Endothelial cell (in vitro differentiated cells): ENCODE data around the gene SLC22A23. TPM values are rescaled to one million over a fixed set of nuclear protein-coding genes. Genes with fewer than 3 reads are reported as not detected.
"Not testable (repeated sequence)": the region's sequence is repeated elsewhere in the genome, so short reads cannot be mapped to it uniquely, and the experiment has no call there.

ENCODE experiments used
- DNase-seq: peaks from one replicate; pipeline ENCODE4 v3.0.0; 2021; ENCODE audit warnings: low spot score
- H3K27ac Mint-ChIP-seq: one replicate; pipeline ENCODE4 v1.8.0; 2021; ENCODE audit warnings: mixed read lengths, inconsistent platforms; ENCODE audit not compliant: unreplicated experiment
- H3K27me3 Mint-ChIP-seq: one replicate; pipeline ENCODE4 v1.8.0; 2021; ENCODE audit warnings: mild to moderate bottlenecking, moderate library complexity, mixed read lengths, inconsistent platforms; ENCODE audit not compliant: unreplicated experiment
- H3K36me3 Mint-ChIP-seq: one replicate; pipeline ENCODE4 v1.8.0; 2021; ENCODE audit warnings: mild to moderate bottlenecking, low read depth, mixed read lengths, inconsistent platforms; ENCODE audit not compliant: unreplicated experiment
- H3K4me1 Mint-ChIP-seq: one replicate; pipeline ENCODE4 v1.8.0; 2021; ENCODE audit warnings: mild to moderate bottlenecking, mixed read lengths, inconsistent platforms; ENCODE audit not compliant: unreplicated experiment
- H3K4me3 Mint-ChIP-seq: one replicate; pipeline ENCODE4 v1.8.0; 2021; ENCODE audit warnings: mild to moderate bottlenecking, mixed read lengths, inconsistent platforms; ENCODE audit not compliant: unreplicated experiment
- H3K9me3 Mint-ChIP-seq: one replicate; pipeline ENCODE4 v1.8.0; 2021; ENCODE audit warnings: mixed read lengths, inconsistent platforms; ENCODE audit not compliant: unreplicated experiment
- total RNA-seq: library from RNA; stranded (reverse); fragmentation: NEBNext Ultra II Directional; extraction: Animal tissue kit (Norgen Biotek cat#: 25700); gene quantifications from one replicate; pipeline ENCODE4 v1.2.1, GENCODE V29; 2021; ENCODE audit not compliant: unreplicated experiment
- TF ChIP-seq, protein P1 (sequence below): fragments of 200-600 bp; sonication (generic); IDR thresholded peaks from one replicate; pipeline ENCODE4 v1.5.0; 2021; ENCODE audit warnings: antibody characterized with exemption; ENCODE audit not compliant: unreplicated experiment

Gene SLC22A23
- total RNA-seq, 1 donor from 2014 or later = 72.7 TPM

DNA sequence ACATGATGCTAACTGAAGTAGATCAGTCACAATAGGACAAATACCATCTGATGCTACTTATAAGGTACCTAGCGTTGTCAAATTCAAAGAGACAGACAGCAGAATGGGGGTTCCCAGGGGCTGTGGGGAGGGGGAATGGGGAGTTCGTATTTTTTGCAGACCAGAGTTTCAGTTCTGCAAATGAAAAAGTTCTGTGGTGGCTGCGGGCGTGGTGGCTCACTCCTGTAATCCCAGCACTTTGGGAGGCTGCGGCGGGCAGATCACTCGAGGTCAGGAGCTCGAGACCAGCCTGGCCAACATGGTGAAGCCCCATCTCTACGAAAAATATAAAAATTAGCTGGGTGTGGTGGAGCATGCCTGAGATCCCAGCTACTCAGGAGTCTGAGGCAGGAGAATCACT is 68.1 kb downstream of the SLC22A23 start:
- no peak overlapping the region for H3K4me3 Mint-ChIP-seq
- H3K27ac Mint-ChIP-seq = no peak overlapping the region
- no peaks in the 10 kb centered on the region for H3K27me3 Mint-ChIP-seq
- H3K9me3 Mint-ChIP-seq = no peaks in the 10 kb centered on the region
- no peak for DNase-seq
- TF ChIP-seq, protein P1, sequence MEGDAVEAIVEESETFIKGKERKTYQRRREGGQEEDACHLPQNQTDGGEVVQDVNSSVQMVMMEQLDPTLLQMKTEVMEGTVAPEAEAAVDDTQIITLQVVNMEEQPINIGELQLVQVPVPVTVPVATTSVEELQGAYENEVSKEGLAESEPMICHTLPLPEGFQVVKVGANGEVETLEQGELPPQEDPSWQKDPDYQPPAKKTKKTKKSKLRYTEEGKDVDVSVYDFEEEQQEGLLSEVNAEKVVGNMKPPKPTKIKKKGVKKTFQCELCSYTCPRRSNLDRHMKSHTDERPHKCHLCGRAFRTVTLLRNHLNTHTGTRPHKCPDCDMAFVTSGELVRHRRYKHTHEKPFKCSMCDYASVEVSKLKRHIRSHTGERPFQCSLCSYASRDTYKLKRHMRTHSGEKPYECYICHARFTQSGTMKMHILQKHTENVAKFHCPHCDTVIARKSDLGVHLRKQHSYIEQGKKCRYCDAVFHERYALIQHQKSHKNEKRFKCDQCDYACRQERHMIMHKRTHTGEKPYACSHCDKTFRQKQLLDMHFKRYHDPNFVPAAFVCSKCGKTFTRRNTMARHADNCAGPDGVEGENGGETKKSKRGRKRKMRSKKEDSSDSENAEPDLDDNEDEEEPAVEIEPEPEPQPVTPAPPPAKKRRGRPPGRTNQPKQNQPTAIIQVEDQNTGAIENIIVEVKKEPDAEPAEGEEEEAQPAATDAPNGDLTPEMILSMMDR = no peak
- H3K4me1 Mint-ChIP-seq = no peaks in the 10 kb centered on the region
- peaks cover 13% of the 10 kb centered on the region for H3K36me3 Mint-ChIP-seq

DNA sequence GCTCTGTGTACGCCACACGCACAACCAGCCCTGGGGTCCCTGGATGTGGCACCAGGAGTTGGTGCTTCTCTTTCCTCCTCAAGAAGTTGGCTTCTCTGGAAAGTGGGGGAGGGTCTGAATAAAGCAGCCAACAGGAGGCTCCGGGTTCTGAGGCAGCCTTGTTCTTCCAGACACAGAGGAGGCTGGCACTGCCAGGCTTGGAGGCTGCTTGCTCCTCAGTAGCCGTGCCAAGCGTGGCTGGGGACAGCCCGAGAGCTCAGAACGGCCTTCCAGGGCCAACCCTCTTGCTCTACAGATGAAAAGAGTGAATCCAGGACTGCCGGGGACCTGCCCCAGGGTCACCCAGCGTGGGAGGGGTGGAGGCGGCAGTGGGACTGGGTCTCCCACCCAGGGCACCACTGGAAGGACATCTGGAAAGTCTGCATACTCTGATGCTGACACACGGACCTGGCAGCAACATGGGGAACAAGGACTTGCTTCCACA is 70.4 kb downstream of the SLC22A23 start:
- no peak overlapping the region for H3K27ac Mint-ChIP-seq
- no peak for DNase-seq
- H3K27me3 Mint-ChIP-seq = no peaks in the 10 kb centered on the region
- H3K4me3 Mint-ChIP-seq = no peak overlapping the region
- TF ChIP-seq, protein P1 = no peak
- no peaks in the 10 kb centered on the region for H3K9me3 Mint-ChIP-seq
- H3K4me1 Mint-ChIP-seq = peaks cover 6% of the 10 kb centered on the region
- peaks cover 13% of the 10 kb centered on the region for H3K36me3 Mint-ChIP-seq

DNA sequence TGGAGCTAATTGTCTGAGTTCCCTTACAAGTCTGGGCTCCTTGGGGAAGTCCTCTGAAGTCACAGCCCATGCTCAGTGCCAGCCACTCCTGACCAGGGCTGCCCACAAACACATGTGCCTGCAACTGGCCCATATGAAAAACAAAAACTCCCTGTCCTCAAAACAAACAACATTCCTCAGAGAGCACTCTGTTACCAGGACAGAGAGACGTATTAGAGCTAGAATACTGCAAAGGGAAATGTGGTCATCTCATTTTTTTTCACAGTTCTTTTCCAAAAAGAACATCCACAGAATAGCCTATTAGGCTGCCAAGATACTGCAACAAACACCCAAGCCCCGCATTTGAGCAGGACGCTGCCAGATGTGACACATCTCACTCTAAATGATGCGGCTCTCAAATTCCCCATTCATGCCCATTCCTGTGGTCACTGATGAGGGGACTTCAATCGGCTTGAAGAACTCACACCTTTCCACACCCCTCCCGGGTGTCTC is 71.1 kb downstream of the SLC22A23 start:
- Mint-ChIP-seq H3K4me3 (no peak overlapping the region), H3K4me1 (peaks cover 10% of the 10 kb centered on the region), H3K27me3 (no peaks in the 10 kb centered on the region), H3K36me3 (peaks cover 13% of the 10 kb centered on the region), H3K27ac (no peak overlapping the region), H3K9me3 (no peaks in the 10 kb centered on the region)
- no peak for DNase-seq
- TF ChIP-seq, protein P1 = no peak

DNA sequence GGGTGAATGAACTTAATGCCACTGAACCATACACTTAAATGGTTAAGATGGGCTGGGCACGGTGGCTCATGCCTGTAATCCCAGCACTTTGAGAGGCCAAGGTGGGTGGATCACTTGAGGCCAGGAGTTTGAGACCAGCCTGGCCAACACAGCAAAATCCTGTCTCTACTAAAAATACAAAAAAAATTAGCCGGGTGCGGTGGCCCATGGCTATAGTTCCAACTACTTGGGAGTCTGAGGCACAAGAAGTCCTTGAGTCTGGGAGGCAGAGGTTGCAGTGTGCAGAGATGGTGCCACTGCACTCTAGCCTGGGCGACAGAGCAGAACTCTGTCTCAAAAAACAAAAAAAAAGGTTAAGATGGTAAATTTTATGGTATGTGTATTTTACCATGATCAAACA is 71.7 kb downstream of the SLC22A23 start:
- not testable (repeated sequence) for H3K27ac Mint-ChIP-seq, H3K4me3 Mint-ChIP-seq, H3K27me3 Mint-ChIP-seq, H3K9me3 Mint-ChIP-seq, DNase-seq, H3K4me1 Mint-ChIP-seq
- peaks cover 13% of the 10 kb centered on the region for H3K36me3 Mint-ChIP-seq

DNA sequence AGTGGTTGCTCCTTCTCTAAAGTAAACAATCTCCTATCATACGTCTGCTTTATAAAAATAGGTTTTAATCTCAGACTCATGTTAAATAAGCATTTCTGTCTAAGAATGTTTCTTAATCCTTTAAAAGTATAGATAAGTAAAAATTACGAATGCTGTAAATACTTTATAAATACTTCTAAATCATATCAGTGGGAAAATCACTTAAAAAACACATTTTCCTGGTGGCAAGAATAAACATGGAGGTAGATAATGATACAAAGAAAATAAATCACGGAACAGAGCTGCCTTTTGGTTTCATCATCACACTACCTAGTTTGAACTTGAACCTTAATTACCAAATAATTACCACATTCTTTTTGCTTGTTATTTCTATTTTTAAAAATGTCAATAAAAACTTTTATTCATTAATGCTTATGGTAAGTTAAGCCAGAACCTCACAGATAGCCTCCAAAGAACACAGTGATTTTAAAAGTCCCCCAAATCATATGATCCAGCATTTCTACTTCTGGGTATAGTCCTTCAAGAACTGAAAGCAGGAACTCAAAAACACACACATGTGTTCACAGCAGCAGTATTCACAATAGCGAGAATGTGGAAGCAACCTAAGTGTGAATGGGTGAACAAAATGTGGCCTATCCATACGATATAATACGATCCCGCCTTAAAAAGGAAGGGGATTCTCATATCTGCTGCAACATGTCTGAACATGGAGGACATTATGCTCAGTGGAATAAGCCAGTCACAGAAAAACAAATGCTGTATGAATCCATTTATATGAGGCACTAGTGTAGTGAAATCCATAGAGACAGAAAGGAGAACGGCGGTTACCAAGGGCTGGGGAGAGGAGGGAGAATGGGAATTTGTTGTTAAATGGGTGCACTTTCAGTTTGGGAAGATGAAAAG is 72.4 kb downstream of the SLC22A23 start:
- Mint-ChIP-seq H3K27ac (no peak overlapping the region), H3K4me3 (no peak overlapping the region), H3K27me3 (no peaks in the 10 kb centered on the region), H3K36me3 (peaks cover 13% of the 10 kb centered on the region), H3K4me1 (peaks cover 13% of the 10 kb centered on the region), H3K9me3 (no peaks in the 10 kb centered on the region)
- no peak for DNase-seq
- TF ChIP-seq, protein P1 = no peak
